GM18868 (cell line): ENCODE data around the gene SPDYE3.
A peak's percentile ranks its signal among the peaks of the same experiment; 100 is the strongest.

Experiments
- ATAC-seq: cut with Tn5 transposase; IDR thresholded peaks from one replicate; pipeline ENCODE4 v1.9.1; 2021; ENCODE audit warnings: mild to moderate bottlenecking, moderate library complexity; ENCODE audit not compliant: unreplicated experiment

Gene SPDYE3

DNA sequence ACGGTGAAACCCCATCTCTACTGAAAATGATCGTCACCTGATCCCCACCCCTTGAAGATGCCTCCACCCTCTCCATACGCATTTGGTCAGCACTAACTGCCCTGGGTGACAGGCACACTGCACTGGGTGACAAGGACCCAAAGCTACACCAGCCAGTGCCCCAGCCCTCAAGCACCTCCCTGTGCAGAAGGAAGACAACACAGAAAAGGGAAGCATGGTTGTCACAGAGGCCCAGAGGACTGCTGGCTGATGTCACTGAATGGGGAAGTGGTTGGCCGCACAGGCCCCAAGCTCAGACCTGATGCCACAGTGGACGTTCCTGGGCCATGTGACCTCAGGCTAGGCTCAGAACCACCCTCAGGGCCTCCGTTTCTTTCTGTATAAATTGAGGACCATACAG is 61.6 kb downstream of the SPDYE3 start:
- peak; percentile 51 for ATAC-seq

- ATAC-seq, result no peak
Observed at GRCh38 chr7:100370303-100370702, 62.8 kb downstream of the SPDYE3 start.

DNA sequence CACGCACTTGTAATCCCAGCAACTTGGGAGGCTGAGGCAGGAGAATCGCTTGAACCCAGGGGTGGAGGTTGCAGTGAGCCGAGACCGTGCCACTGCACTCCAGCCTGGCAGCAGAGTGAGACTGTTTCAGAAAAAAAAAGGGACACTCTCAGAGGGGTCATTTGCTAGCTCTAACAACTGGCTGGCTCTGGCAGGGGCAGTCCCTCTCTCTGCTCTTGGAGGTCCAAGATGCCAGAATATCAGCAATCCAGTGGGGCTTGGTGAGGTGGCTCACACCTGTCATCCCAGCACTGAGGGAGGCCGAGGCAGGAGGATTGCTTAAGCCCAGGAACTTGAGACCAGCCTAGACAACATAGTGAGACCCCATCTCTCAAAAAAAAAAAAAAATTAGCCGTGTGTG is 63.2 kb downstream of the SPDYE3 start:
- ATAC-seq, result no peak

DNA sequence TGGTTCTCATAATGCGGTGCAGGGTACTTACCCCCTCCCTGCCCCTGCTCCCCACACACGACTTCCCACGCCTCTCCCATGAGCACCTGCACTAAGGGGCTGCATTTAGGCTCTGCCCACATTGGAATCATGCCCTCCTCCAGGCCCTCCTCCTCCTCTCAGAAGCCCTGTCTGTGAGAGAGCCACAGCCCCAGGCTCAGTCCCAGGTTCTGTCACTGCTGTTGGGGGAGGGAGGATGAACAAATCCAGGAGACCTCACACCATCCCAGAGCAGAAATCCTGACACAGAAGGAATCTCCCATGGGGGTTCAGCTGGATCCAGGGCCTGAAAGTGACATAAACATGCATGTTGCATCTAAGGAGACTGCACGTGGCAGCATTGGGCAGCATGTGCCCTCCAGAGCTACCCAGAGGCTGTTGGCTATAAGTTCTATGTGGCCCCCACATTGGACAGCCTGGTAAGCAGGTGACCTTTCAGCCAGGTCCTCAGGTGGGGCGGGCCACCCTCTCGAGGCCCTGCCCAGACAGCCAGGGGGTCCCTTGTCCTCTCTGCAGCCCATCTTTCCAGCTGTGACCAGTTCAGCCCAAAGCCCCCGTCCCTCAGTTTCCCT is 64.2 kb downstream of the SPDYE3 start:
- ATAC-seq, result no peak
